Gastroesophageal sphincter (tissue), 3 donors: ENCODE results near the gene ACTR8.
"Not testable (repeated sequence)": the region's sequence is repeated elsewhere in the genome, so short reads cannot be mapped to it uniquely, and the experiment has no call there.

Experiments
- EP300 ChIP-seq: sonication (generic); formaldehyde crosslinking; IDR thresholded peaks from one replicate; pipeline ENCODE4 v1.6.1; 2017; ENCODE audit warnings: antibody characterized with exemption, mild to moderate bottlenecking
- POLR2A ChIP-seq, 2 donors: fragments of 450-650 bp; IDR thresholded peaks; one replicate each; pipeline ENCODE4 v1.6.1; 2017; ENCODE audit warnings: antibody characterized with exemption in 2 of 2, mild to moderate bottlenecking in 2 of 2, moderate library complexity in 1 of 2
- POLR2AphosphoS5 ChIP-seq: sonication (generic); formaldehyde crosslinking; IDR thresholded peaks from one replicate; pipeline ENCODE4 v1.6.1; 2017; ENCODE audit warnings: antibody characterized with exemption
- TF ChIP-seq, protein P1 (sequence below), 4 experiments: fragments of 200-600 bp in 2 of 4; fragments of 450-650 bp in 2 of 4; sonication (generic) in 1 of 4; IDR thresholded peaks; one replicate each; pipeline ENCODE4 v1.5.1; 2017 to 2019; ENCODE audit warnings: antibody characterized with exemption in 4 of 4, mild to moderate bottlenecking in 2 of 4, moderate library complexity in 2 of 4

DNA sequence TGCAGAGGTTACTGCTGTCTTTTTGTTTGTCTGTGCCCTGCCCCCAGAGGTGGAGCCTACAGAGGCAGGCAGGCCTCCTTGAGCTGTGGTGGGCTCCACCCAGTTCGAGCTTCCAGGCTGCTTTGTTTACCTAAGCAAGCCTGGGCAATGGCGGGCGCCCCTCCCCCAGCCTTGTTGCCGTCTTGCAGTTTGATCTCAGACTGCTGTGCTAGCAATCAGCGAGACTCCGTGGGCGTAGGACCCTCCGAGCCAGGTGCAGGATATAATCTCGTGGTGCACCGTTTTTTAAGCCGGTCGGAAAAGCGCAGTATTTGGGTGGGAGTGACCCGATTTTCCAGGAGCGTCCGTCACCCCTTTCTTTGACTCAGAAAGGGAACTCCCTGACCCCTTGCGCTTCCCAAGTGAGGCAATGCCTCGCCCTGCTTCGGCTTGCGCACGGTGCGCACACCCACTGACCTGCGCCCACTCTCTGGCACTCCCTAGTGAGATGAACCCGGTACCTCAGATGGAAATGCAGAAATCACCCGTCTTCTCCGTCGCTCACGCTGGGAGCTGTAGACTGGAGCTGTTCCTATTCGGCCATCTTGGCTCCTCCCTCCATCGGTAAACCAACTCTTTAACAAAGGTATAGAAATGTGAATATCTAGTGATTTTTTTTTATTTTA is 45.4 kb upstream of the ACTR8 start:
- TF ChIP-seq, protein P1, sequence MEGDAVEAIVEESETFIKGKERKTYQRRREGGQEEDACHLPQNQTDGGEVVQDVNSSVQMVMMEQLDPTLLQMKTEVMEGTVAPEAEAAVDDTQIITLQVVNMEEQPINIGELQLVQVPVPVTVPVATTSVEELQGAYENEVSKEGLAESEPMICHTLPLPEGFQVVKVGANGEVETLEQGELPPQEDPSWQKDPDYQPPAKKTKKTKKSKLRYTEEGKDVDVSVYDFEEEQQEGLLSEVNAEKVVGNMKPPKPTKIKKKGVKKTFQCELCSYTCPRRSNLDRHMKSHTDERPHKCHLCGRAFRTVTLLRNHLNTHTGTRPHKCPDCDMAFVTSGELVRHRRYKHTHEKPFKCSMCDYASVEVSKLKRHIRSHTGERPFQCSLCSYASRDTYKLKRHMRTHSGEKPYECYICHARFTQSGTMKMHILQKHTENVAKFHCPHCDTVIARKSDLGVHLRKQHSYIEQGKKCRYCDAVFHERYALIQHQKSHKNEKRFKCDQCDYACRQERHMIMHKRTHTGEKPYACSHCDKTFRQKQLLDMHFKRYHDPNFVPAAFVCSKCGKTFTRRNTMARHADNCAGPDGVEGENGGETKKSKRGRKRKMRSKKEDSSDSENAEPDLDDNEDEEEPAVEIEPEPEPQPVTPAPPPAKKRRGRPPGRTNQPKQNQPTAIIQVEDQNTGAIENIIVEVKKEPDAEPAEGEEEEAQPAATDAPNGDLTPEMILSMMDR (IDR thresholded peaks at IDR 0.05), result not testable (repeated sequence)
- TF ChIP-seq EP300; POLR2AphosphoS5; POLR2A (IDR thresholded peaks at IDR 0.05): not testable (repeated sequence)
